ENCODE results near the gene HMCES. TPM values are rescaled to one million over a fixed set of nuclear protein-coding genes. Genes with fewer than 3 reads are reported as not detected.

The HMCES gene
- total and polyA plus RNA-seq, 2 of the 13 experiments (the other 11 are each of a cell fraction or from before 2014, with no cell fraction given) = 16.1 to 37.5 TPM

DNA sequence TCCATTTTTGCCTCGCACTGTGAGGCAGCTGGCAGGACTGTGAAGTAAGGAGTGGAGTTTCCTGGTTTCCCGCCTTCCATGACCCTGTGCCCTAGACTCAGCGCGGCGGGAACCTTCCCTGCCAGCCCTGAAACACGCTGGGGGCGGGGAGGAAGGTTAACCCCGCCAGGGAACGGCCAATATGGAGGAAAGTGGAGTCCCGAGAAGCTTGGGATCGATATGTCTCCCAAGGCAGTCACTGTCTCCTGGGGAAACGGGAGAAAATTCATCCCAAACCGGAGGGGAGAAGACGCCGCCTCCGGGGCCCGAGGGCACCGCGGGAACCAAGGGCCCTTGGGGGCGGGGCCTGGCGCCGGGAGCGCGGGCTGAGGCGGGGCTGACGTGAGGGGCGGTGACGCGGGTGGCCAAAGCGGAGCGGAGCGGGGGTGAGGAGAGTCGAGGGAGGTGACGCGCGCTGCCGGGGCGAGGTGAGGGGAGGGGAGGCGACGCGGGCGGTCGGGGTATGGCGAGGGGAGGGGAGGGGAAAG is at the start of gene HMCES (continued):
- TF ChIP-seq KMT2B (CRISPR knock-in tag; IDR thresholded peaks at IDR 0.05) (0 out of 2 replicates have a peak, but pooled peaks have one; percentile 23), NFE2L2 (IDR thresholded peaks at IDR 0.05; ENCODE audit: low read length) (no peak), CBX1 (IDR thresholded peaks at IDR 0.05; ENCODE audit: low read depth) (no peak), IRX3 (CRISPR knock-in tag; IDR thresholded peaks at IDR 0.05; ENCODE audit: borderline replicate concordance, low read depth) (no peak), SUZ12 (IDR thresholded peaks at IDR 0.05; ENCODE audit: low read depth, low read length) (no peak), SALL1 (CRISPR knock-in tag; IDR thresholded peaks at IDR 0.05) (peak; percentile 22; the same call in 1 of the 2 replicates), ZNF432 (CRISPR knock-in tag; IDR thresholded peaks at IDR 0.05; ENCODE audit: borderline replicate concordance) (no peak), ZNF275 (CRISPR knock-in tag; IDR thresholded peaks at IDR 0.05; ENCODE audit: borderline replicate concordance) (no peak), HMG20B (CRISPR knock-in tag; conservative IDR thresholded peaks at IDR 0.05) (no peak), SAP130 (CRISPR knock-in tag; IDR thresholded peaks at IDR 0.05; ENCODE audit: low read depth) (peak; percentile 60), ZNF33A (CRISPR knock-in tag; IDR thresholded peaks at IDR 0.05; ENCODE audit: borderline replicate concordance) (no peak), ZNF800 (CRISPR knock-in tag; IDR thresholded peaks at IDR 0.05) (0 out of 2 replicates have a peak, but pooled peaks have one; percentile 32), ZNF619 (CRISPR knock-in tag; IDR thresholded peaks at IDR 0.05) (peak; percentile 65; the same call in 1 of the 2 replicates), ZNF317 (CRISPR knock-in tag; IDR thresholded peaks at IDR 0.05) (0 out of 2 replicates have a peak, but pooled peaks have one; percentile 36), ZNF782 (CRISPR knock-in tag; IDR thresholded peaks at IDR 0.05; ENCODE audit: borderline replicate concordance) (peak; percentile 59; the same call in 1 of the 2 replicates), REPIN1 (CRISPR knock-in tag; IDR thresholded peaks at IDR 0.05; ENCODE audit: borderline replicate concordance, low read depth) (0 out of 2 replicates have a peak, but pooled peaks have one; percentile 47), IRF2 (CRISPR knock-in tag; IDR thresholded peaks at IDR 0.05) (peak; percentile 32; the same call in 1 of the 2 replicates), ATF6 (CRISPR knock-in tag; conservative IDR thresholded peaks at IDR 0.05) (no peak), TBX2 (CRISPR knock-in tag; IDR thresholded peaks at IDR 0.05; ENCODE audit: borderline replicate concordance) (peak; percentile 26; the same call in 1 of the 2 replicates), ZNF343 (CRISPR knock-in tag; IDR thresholded peaks at IDR 0.05) (0 out of 2 replicates have a peak, but pooled peaks have one; percentile 5), FOXK1 (CRISPR knock-in tag; IDR thresholded peaks at IDR 0.05; ENCODE audit: borderline replicate concordance, low read depth) (no peak), MED13 (CRISPR knock-in tag; IDR thresholded peaks at IDR 0.05) (peak; percentile 18; the same call in 1 of the 2 replicates), ZKSCAN5 (CRISPR knock-in tag; IDR thresholded peaks at IDR 0.05) (peak; percentile 99), TOPORS (CRISPR knock-in tag; IDR thresholded peaks at IDR 0.05) (0 out of 2 replicates have a peak, but pooled peaks have one; percentile 52), MXI1 (IDR thresholded peaks at IDR 0.05; ENCODE audit: borderline replicate concordance, low read depth, low read length) (peak; percentile 30; the same call in 1 of the 3 replicates)
- TF ChIP-seq, protein P1, sequence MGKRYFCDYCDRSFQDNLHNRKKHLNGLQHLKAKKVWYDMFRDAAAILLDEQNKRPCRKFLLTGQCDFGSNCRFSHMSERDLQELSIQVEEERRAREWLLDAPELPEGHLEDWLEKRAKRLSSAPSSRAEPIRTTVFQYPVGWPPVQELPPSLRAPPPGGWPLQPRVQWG (CRISPR knock-in tag; IDR thresholded peaks at IDR 0.05; ENCODE audit: borderline replicate concordance, low read depth) = no peak
